ENCODE data around the gene USP53.

Gene USP53

GRCh38 chr4:119233191-119233590 lies 20.7 kb downstream of the USP53 start:
- Histone ChIP-seq H3K9me3 (replicated peaks in 1 of 11) (0 out of 22 replicates have a peak, but pooled peaks cover 0 to 4% (median 0%) of the 10 kb centered on the region in 11 experiments), H3K9ac (no peak overlapping the region), H3K4me2 (peak overlapping the region in 7 of 11 experiments; percentile 43 to 69 (median 61); a peak in 10 of 22 replicates), H3K4me1 (peaks cover 7 to 18% (median 10%) of the 10 kb centered on the region in 10 experiments; a peak in 19 of 20 replicates), H3K36me3 (peaks cover 0 to 35% (median 16%) of the 10 kb centered on the region in 11 experiments; a peak in 16 of 22 replicates), H3K4me3 (no peak overlapping the region), H3K27ac (peak overlapping the region in 2 of 11 experiments; percentile 14 to 18; a peak in 1 of 22 replicates), H3K27me3 (no peaks in the 10 kb centered on the region), H4K20me1 (no peaks in the 10 kb centered on the region)
- TF ChIP-seq Cebpa-rat (IDR thresholded peaks at IDR 0.05), result no peak

DNA sequence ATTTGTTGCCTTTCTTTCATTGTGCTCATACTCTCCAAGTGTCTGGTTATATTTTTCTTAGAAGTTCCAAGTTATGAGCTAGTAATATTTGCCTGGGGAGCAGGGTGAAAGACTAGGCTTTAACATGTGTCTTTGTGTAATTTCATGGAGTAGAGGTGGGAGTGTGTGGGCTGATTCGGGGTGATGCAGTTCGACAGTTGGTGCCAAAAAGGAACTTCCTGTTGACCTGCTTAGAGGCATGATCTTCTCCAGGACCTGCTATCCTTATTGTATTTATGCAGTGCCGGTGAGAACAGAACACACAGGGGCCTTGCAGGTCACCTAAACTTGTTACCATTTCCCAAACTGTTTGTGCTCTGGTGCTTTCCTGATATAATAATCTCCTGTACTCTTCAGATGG lies 21.2 kb downstream of the USP53 start:
- Histone ChIP-seq H4K20me1 (no peaks in the 10 kb centered on the region), H3K27me3 (no peaks in the 10 kb centered on the region), H3K27ac (peak overlapping the region in 6 of 11 experiments; percentile 4 to 19 (median 16); a peak in 4 of 22 replicates), H3K9ac (no peak overlapping the region), H3K36me3 (peaks cover 0 to 38% (median 16%) of the 10 kb centered on the region in 11 experiments; a peak in 16 of 22 replicates), H3K4me3 (no peak overlapping the region), H3K4me1 (peaks cover 7 to 18% (median 10%) of the 10 kb centered on the region in 10 experiments; a peak in 19 of 20 replicates), H3K4me2 (peak overlapping the region; percentile 23 to 69 (median 58)), H3K9me3 (replicated peaks in 1 of 11) (0 out of 22 replicates have a peak, but pooled peaks cover 0 to 4% (median 0%) of the 10 kb centered on the region in 11 experiments)
- TF ChIP-seq Cebpa-rat (IDR thresholded peaks at IDR 0.05), result no peak

DNA sequence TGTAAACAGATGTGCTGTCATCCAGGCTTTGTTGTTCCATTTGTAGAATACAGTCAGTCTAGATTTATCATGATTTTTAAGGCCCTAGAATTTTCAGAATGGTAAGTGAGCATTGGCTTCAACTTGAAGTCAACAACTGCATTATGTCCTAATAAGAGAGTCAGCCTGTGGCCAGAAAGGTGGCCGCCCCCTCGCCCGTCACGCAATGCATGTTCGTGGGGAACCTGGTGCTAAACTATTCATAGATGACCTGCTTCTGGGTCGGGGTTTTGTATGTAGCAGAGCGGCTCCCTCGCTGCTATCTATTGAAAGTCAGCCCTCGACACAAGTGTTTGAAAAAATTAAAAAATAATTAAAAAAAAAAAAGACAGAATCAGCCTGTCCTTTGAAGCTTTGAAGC lies 24.7 kb downstream of the USP53 start:
- Histone ChIP-seq H3K27ac (no peak overlapping the region), H3K4me1 (peaks cover 7 to 18% (median 10%) of the 10 kb centered on the region in 10 experiments; a peak in 19 of 20 replicates), H3K9me3 (replicated peaks in 1 of 11) (0 out of 22 replicates have a peak, but pooled peaks cover 0 to 4% (median 0%) of the 10 kb centered on the region in 11 experiments), H3K9ac (no peak overlapping the region), H3K4me3 (no peak overlapping the region), H3K4me2 (no peak overlapping the region), H3K36me3 (peaks cover 0 to 41% (median 14%) of the 10 kb centered on the region in 11 experiments; a peak in 15 of 22 replicates), H3K27me3 (no peaks in the 10 kb centered on the region), H4K20me1 (no peaks in the 10 kb centered on the region)
- no peak for TF ChIP-seq Cebpa-rat (IDR thresholded peaks at IDR 0.05)

GRCh38 chr4:119237642-119238041 lies 25.1 kb downstream of the USP53 start:
- no peak overlapping the region for H3K27ac ChIP-seq
- 0 out of 22 replicates have a peak, but pooled peaks cover 0 to 4% (median 0%) of the 10 kb centered on the region in 11 experiments for H3K9me3 ChIP-seq (replicated peaks in 1 of 11)
- no peak for TF ChIP-seq Cebpa-rat (IDR thresholded peaks at IDR 0.05)
- no peak overlapping the region for H3K9ac ChIP-seq
- no peaks in the 10 kb centered on the region for H3K27me3 ChIP-seq
- peaks cover 7 to 17% (median 10%) of the 10 kb centered on the region in 10 experiments; a peak in 19 of 20 replicates for H3K4me1 ChIP-seq
- H4K20me1 ChIP-seq, result no peaks in the 10 kb centered on the region
- H3K4me2 ChIP-seq, result no peak overlapping the region
- no peak overlapping the region for H3K4me3 ChIP-seq
- peaks cover 0 to 41% (median 14%) of the 10 kb centered on the region in 11 experiments; a peak in 15 of 22 replicates for H3K36me3 ChIP-seq

GRCh38 chr4:119238068-119238722 lies 25.7 kb downstream of the USP53 start:
- peaks cover 7 to 12% (median 10%) of the 10 kb centered on the region in 10 experiments; a peak in 19 of 20 replicates for H3K4me1 ChIP-seq
- TF ChIP-seq Cebpa-rat (IDR thresholded peaks at IDR 0.05), result no peak
- H3K27ac ChIP-seq, result no peak overlapping the region
- peaks cover 0 to 41% (median 14%) of the 10 kb centered on the region in 11 experiments; a peak in 15 of 22 replicates for H3K36me3 ChIP-seq
- H3K4me2 ChIP-seq, result no peak overlapping the region
- no peaks in the 10 kb centered on the region for H4K20me1 ChIP-seq
- H3K4me3 ChIP-seq, result no peak overlapping the region
- H3K9ac ChIP-seq, result no peak overlapping the region
- H3K27me3 ChIP-seq, result no peaks in the 10 kb centered on the region
- H3K9me3 ChIP-seq (replicated peaks in 1 of 11), result 0 out of 22 replicates have a peak, but pooled peaks cover 0 to 4% (median 0%) of the 10 kb centered on the region in 11 experiments

DNA sequence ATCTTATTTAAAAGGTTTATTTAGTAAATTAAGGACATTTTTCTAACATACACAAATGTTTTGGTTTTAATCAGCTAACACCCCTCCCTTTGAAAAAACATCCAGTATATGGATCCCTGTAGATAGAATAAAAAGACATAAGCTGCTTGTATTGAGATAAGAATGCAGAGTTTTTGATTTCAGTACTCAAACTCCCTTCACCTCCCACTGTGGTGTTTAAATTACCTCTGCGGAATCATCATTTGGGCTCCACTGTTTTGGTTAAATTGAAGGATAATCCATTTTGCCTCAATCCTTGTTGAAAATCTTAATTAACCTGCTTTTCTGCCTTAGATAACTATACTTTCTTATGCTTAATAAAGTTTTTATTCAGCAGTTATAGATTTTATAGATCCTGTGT lies 27.6 kb downstream of the USP53 start:
- Histone ChIP-seq H4K20me1 (no peaks in the 10 kb centered on the region), H3K4me3 (no peak overlapping the region), H3K4me2 (no peak overlapping the region), H3K27me3 (no peaks in the 10 kb centered on the region), H3K27ac (no peak overlapping the region), H3K36me3 (peaks cover 0 to 37% (median 10%) of the 10 kb centered on the region in 11 experiments; a peak in 15 of 22 replicates), H3K9ac (no peak overlapping the region), H3K4me1 (peaks cover 7 to 14% (median 10%) of the 10 kb centered on the region in 10 experiments), H3K9me3 (replicated peaks in 1 of 11) (0 out of 22 replicates have a peak, but pooled peaks cover 0 to 2% (median 0%) of the 10 kb centered on the region in 11 experiments)
- TF ChIP-seq Cebpa-rat (IDR thresholded peaks at IDR 0.05), result no peak

DNA sequence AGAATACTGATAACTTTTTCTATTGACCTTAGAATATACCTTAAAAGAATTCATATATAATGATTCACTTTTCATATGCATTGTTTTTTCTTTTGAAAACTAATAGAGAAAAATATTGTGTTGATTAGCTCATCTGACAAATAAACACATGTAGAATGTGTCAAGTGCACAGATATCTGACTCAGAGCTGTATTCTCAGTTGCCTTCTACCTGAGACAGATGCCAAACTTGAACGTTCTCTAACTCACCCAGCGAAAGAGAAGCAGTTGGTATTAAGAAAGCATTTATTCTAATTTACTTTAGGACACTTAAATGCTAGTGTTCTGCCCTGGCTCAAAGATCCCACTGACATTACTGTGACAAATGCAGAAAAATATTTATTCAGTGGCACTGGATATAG lies 28.1 kb downstream of the USP53 start:
- no peak for TF ChIP-seq Cebpa-rat (IDR thresholded peaks at IDR 0.05)
- Histone ChIP-seq H3K4me2 (no peak overlapping the region), H3K4me3 (no peak overlapping the region), H3K9me3 (replicated peaks in 1 of 11) (no peaks in the 10 kb centered on the region), H3K9ac (no peak overlapping the region), H3K36me3 (peaks cover 0 to 32% (median 10%) of the 10 kb centered on the region in 11 experiments; a peak in 12 of 22 replicates), H3K27ac (no peak overlapping the region), H3K27me3 (no peaks in the 10 kb centered on the region), H4K20me1 (no peaks in the 10 kb centered on the region), H3K4me1 (peaks cover 7 to 18% (median 12%) of the 10 kb centered on the region in 10 experiments)

DNA sequence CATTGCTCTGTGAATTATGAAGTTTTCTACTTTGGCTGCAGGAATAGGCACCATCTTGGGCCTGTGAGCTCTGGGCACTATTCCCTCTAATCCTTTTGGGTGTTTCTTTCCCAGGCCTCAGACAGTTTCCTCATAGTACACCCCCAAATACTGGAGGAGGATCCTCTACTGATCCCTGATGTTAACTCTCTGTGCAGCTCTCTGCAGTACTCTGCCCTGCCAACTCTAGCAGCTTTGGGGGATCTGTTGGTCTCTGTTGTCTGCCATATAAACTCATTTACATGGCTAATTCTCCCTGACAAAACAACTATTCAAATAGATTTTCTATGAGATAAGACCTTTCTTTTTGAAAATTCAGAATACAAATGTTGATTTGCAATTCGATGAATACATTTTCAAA lies 29.9 kb downstream of the USP53 start:
- no peak for TF ChIP-seq Cebpa-rat (IDR thresholded peaks at IDR 0.05)
- H3K4me3 ChIP-seq, result no peak overlapping the region

GRCh38 chr4:119243868-119244267 lies 31.4 kb downstream of the USP53 start:
- Histone ChIP-seq H3K27ac (no peak overlapping the region), H3K4me1 (peaks cover 7 to 21% (median 12%) of the 10 kb centered on the region in 10 experiments), H3K4me2 (peak overlapping the region in 2 of 11 experiments; percentile 73 to 78; a peak in 2 of 22 replicates), H3K4me3 (no peak overlapping the region), H3K36me3 (peaks cover 0 to 33% (median 11%) of the 10 kb centered on the region in 11 experiments; a peak in 12 of 22 replicates), H3K9me3 (replicated peaks in 1 of 11) (no peaks in the 10 kb centered on the region), H4K20me1 (no peaks in the 10 kb centered on the region), H3K27me3 (no peaks in the 10 kb centered on the region), H3K9ac (no peak overlapping the region)
- no peak for TF ChIP-seq Cebpa-rat (IDR thresholded peaks at IDR 0.05)

More for the DNA sequence above, 29.9 kb downstream of the USP53 start:
- no peaks in the 10 kb centered on the region for H4K20me1 ChIP-seq
- no peak overlapping the region for H3K27ac ChIP-seq
- no peak overlapping the region for H3K4me2 ChIP-seq
- no peaks in the 10 kb centered on the region for H3K27me3 ChIP-seq
- peaks cover 0 to 32% (median 8%) of the 10 kb centered on the region in 11 experiments; a peak in 11 of 22 replicates for H3K36me3 ChIP-seq
- no peak overlapping the region for H3K9ac ChIP-seq
- peaks cover 7 to 21% (median 12%) of the 10 kb centered on the region in 10 experiments for H3K4me1 ChIP-seq
- no peaks in the 10 kb centered on the region for H3K9me3 ChIP-seq (replicated peaks in 1 of 11)
